Muscle of leg (tissue), 11 donors: ENCODE measurements around the gene CAPSL. TPM values are rescaled to one million over a fixed set of nuclear protein-coding genes. Genes with fewer than 3 reads are reported as not detected.
"Not testable (repeated sequence)": the region's sequence is repeated elsewhere in the genome, so short reads cannot be mapped to it uniquely, and the experiment has no call there.

ENCODE experiments used
- DNase-seq: peaks from one replicate; pipeline ENCODE4 v3.0.0; 2013
- H3K27ac ChIP-seq: one replicate; pipeline ENCODE4 v1.5.1; 2013; ENCODE audit warnings: mild to moderate bottlenecking, low read length, control low read depth
- H3K27me3 ChIP-seq: one replicate; pipeline ENCODE4 v1.6.1; 2013; ENCODE audit warnings: low read length; ENCODE audit not compliant: control insufficient read depth, insufficient read depth
- H3K36me3 ChIP-seq: one replicate; pipeline ENCODE4 v1.6.1; 2013; ENCODE audit warnings: low read length; ENCODE audit not compliant: control insufficient read depth, insufficient read depth
- H3K4me1 ChIP-seq: one replicate; pipeline ENCODE4 v1.6.1; 2013; ENCODE audit warnings: low read length; ENCODE audit not compliant: control insufficient read depth, insufficient read depth
- H3K4me3 ChIP-seq: one replicate; pipeline ENCODE4 v1.5.1; 2013; ENCODE audit warnings: low read length, control low read depth
- H3K9me3 ChIP-seq: replicated peaks from 2 replicates; pipeline ENCODE4 v1.6.1; 2013; ENCODE audit warnings: low read depth, low read length; ENCODE audit not compliant: control insufficient read depth
- WGBS: methylation state at CpG from one replicate; pipeline ENCODE4 v1.1.5; 2013; ENCODE audit warnings: missing lambda C conversion rate; ENCODE audit not compliant: insufficient coverage; 5-methylcytosine and 5-hydroxymethylcytosine counted together
- polyA plus RNA-seq, 8 donors: library from polyadenylated mRNA; unstranded; fragments of 120-200 nt; gene quantifications; one replicate each; pipeline versions ENCODE4 v1.2.1 to v1.2.3, GENCODE V29; 2013; ENCODE audit warnings: inconsistent platforms in 1 of 8, low replicate concordance in 1 of 8; ENCODE audit not compliant: insufficient read length in 8 of 8, insufficient read depth in 1 of 8
- total RNA-seq: library from RNA; stranded (reverse); fragments of 120-200 nt; gene quantifications from one replicate; pipeline ENCODE4 v1.2.4, GENCODE V29; 2013

CAPSL gene
- total and polyA plus RNA-seq, 9 donors: 0.32 TPM; not detected in 8

DNA sequence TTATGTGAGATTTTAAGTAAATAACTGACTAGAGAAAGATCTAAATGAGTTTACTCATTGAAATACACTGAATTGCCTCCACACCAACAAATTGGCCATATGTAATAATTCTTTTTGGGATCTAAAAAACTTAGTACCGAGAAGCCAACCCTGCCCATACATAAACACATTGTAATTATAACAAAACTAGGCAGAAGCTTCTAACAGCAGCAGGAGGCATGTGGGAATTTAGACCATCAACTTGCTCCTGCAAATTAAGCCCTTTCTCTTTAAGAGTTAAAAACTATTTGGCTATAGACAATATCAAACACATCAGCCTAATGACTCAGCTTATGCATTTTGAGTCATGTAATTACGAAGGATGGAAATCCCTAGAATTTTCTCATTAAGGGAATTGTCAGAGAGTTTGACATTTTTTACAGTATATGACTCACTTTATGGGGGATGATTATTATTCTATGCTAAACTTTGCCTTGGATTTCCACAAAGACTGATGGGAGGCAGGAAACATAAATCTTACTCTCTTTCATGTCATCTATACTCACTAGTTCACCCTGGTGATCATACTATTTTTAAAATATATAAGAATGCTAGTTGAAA is 80.7 kb downstream of the CAPSL start:
- Histone ChIP-seq H3K4me1 (peaks cover 4% of the 10 kb centered on the region), H3K36me3 (no peaks in the 10 kb centered on the region), H3K4me3 (no peak overlapping the region), H3K27ac (no peak overlapping the region), H3K9me3 (no peaks in the 10 kb centered on the region), H3K27me3 (no peaks in the 10 kb centered on the region)
- DNase-seq: no peak
- WGBS: no CpG with 5 or more reads among the region's 2 CpGs

DNA sequence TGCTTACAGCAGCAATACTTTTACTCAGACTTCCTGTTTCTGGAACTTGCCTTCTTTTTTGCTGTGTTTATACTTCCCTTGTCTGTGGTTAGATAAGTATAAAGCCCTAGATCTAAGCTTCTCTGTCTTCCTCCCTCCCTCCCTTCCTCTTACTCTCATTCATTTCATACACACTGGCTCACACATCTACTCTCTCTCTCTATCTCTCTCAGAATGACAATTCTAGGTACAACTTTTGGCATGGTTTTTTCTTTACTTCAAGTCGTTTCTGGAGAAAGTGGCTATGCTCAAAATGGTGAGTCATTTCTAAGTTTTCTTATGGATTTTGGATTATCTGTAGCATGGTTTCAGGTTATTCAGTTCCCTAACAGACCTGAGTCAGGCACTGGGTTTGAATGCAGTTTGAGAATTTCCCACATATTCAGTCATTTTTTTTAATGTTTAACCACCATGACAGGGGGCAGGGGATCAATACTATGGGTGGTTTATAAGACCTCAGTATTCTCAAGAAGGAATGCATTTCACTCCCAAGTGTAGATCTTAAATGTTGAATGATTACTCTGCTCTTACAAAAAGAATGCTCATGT is 81.6 kb downstream of the CAPSL start, which contains the start of gene IL7R:
TSS of gene IL7R (plus strand) at position 127 of the 587 bp plus-strand sequence. CDS start at position 214, 87 bp downstream.
- no peak within 1 kb of the TSS for H3K27ac ChIP-seq
- no CpG with 5 or more reads among the region's 1 CpG for WGBS
- no peaks in the 10 kb centered on the region for H3K27me3 ChIP-seq
- H3K36me3 ChIP-seq: no peaks in the 10 kb centered on the region
- peaks cover 4% of the 10 kb centered on the region for H3K4me1 ChIP-seq
- H3K9me3 ChIP-seq: no peaks in the 10 kb centered on the region
- H3K4me3 ChIP-seq: no peak within 1 kb of the TSS
- no peak for DNase-seq

GRCh38 chr5:35856186-35856764 is 82.1 kb downstream of the CAPSL start:
- not testable (repeated sequence) for DNase-seq, H3K9me3 ChIP-seq, H3K4me3 ChIP-seq, H3K4me1 ChIP-seq, H3K27ac ChIP-seq, H3K27me3 ChIP-seq, H3K36me3 ChIP-seq
- 100% methylated on average over 4 of the region's 5 CpGs for WGBS

GRCh38 chr5:35855187-35855586 is 83.2 kb downstream of the CAPSL start:
- H3K36me3 ChIP-seq: no peaks in the 10 kb centered on the region
- no peak overlapping the region for H3K27ac ChIP-seq
- H3K27me3 ChIP-seq: no peaks in the 10 kb centered on the region
- DNase-seq: no peak
- no peaks in the 10 kb centered on the region for H3K9me3 ChIP-seq
- no CpG with 5 or more reads among the region's 1 CpG for WGBS
- H3K4me1 ChIP-seq: peaks cover 4% of the 10 kb centered on the region
- H3K4me3 ChIP-seq: no peak overlapping the region

Other genes with a start within 250 kb of the CAPSL start
- gene IL7R, start 81.7 kb downstream of the CAPSL start, total RNA-seq: 0.22 TPM
- 1 to 10 TPM in 7 of 8 donors, under 1 TPM in 1; 0.87 to 2.4 (median 1.7) TPM for gene IL7R, start 81.7 kb downstream of the CAPSL start, polyA plus RNA-seq
- 10.7 TPM for gene UGT3A1, start 52.8 kb upstream of the CAPSL start, total RNA-seq
- 10 to 100 TPM; 11.4 to 29.3 (median 21.8) TPM for gene UGT3A1, start 52.8 kb upstream of the CAPSL start, polyA plus RNA-seq
- gene UGT3A2, start 128.3 kb upstream of the CAPSL start, total RNA-seq: 0.35 TPM
- gene UGT3A2, start 128.3 kb upstream of the CAPSL start, polyA plus RNA-seq: under 1 TPM; 0.33 to 0.69 (median 0.51) TPM
- 14.6 TPM for gene LMBRD2, start 213.3 kb upstream of the CAPSL start, total RNA-seq
- gene LMBRD2, start 213.3 kb upstream of the CAPSL start, polyA plus RNA-seq: 10 to 100 TPM in 5 of 8 donors, 1 to 10 TPM in 3; 8.1 to 13.1 (median 10.8) TPM
- gene SKP2, start 213.5 kb upstream of the CAPSL start, total RNA-seq: 52.5 TPM
- 10 to 100 TPM; 44.9 to 76.6 (median 54.1) TPM for gene SKP2, start 213.5 kb upstream of the CAPSL start, polyA plus RNA-seq